HL-60/S4 treated with phorbol 12-myristate 13-acetate at 8.2 ng/mL for 4 days and 3 days (cell line): ENCODE measurements around the gene WDFY3.

Experiments
- in situ Hi-C: fragments of 300-500 bp; cut with MboI; formaldehyde crosslinking; loops from 2 replicates; pipeline ENCODE4 v1.15.0; 2022; ENCODE audit warnings: low sequenced_read_pairs

WDFY3 gene

GRCh38 chr4:84734037-84734436, 232.5 kb downstream of the WDFY3 start:
- in situ Hi-C loops, result loop anchor here (25.0 kb wide), 1 partner anchor 228 kb away; the partner anchor contains the start of gene WDFY3

DNA sequence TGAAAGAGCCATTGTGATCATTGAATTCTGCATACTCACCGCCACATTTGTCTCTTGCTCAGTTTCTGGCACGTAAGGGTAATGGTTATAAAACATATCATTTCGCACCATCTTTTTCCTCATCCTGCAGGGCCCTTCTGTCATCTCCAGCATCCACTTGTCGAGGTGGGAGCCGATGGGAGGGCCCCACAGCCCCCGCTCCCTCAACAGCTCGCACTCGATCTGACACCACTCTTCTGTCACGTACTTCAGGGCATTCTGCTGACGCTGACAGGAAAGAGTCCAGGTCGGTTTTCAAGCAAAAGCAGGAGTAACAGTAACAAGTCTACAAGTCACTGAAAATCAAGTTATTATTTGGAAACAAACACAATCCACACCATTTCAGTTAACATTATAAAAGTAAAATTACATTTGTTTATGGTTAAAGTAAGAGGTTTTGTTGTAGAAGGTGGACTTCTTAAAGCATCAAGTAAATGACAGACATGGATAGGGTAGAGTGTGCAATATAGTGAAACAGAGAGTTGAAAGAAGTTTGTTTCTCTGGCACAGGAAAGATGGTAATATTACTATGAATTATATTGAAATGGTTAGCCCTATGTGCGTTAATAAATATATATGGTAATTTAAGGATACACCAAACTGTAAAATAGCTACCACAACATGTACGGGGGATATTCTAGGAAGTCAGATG, 233.0 kb downstream of the WDFY3 start:
- in situ Hi-C loops, result loop anchor here (25.0 kb wide), 1 partner anchor 229 kb away; the partner anchor contains the start of gene WDFY3

DNA sequence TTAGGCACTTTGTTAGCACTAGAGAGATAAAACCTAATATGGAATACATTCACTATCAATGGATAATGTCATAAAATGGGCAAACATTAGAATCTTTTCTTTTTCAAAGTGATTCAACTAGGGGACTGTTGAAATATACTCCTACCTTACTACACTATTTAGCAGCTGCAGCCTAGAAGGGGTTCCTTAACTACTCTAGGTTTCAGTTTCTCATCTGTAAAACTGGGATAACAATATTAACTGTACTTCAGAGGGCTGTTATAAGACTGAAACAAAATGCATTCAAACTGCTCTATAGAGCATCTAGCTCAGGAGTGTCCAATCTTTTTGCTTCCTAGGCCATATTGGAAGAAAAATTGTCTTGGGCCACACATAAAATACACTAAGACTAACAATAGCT, 236.1 kb downstream of the WDFY3 start:
- in situ Hi-C loops, result loop anchor here (25.0 kb wide), 1 partner anchor 232 kb away; the partner anchor contains the start of gene WDFY3

DNA sequence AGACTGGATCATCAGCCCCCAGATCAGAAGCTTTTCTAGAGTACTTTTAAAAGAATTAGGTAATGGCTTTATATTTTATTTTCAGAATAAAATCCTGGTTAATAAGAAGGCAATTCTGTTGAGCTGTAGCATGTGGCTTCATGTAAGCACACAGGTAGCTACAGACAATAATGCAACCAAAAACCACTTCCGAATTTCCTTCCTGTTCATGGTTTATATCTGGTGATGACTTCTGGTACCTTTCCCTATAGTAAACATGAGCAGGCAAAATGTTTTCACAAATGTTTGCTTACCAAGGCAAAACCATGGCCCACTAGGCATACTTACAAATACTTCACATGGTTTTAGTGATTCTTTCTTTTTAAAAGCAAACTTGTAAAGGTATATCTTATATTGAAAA, 239.0 kb downstream of the WDFY3 start:
- in situ Hi-C loops, result loop anchor here (25.0 kb wide), 1 partner anchor 235 kb away; the partner anchor contains the start of gene WDFY3

- in situ Hi-C loops, result loop anchor here (25.0 kb wide), 1 partner anchor 236 kb away; the partner anchor contains the start of gene WDFY3
Measured at GRCh38 chr4:84726356-84726755, 240.1 kb downstream of the WDFY3 start.

DNA sequence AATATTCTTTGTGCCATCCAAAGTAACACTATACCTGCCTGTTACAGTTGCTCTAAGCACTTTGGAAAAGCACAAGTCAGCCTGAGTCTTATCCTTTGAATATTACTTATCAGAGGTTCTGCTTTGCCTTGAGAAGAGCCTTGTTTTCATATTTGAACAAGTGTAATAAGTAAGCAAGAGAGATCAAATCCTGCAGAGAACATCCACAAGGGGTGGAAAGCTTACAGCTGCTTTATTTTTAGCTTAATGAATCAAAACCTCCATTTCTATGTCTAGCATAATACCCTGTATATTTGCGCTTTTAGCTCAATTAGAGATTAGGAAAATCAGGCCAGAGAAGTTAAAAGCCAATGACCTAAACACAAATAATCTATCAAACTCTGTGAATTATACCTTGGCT, 243.8 kb downstream of the WDFY3 start:
- in situ Hi-C loops, result no loop called here

GRCh38 chr4:84719115-84719514, 247.4 kb downstream of the WDFY3 start:
- in situ Hi-C loops, result no loop called here

- in situ Hi-C loops, result no loop called here
Measured at GRCh38 chr4:84718699-84719098, 247.8 kb downstream of the WDFY3 start.

DNA sequence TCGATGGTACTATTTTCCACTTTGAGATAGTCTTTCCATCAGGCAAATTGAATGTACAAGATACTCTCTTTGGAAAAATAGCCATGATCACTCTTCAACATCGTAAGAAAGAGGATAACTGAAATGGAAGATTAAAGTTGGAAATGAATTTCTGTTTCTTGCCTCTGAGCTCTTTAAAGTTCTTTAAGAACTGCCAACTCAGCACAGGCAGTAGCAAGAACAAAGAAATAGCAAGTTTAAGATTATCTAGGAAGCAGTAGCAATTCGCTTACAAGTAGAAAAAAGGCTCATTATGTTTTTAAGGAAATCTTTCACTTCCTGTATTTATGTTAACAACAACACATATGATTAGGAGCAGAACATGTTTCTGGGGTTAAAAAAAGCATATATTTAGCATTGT, 255.9 kb downstream of the WDFY3 start:
- in situ Hi-C loops, result no loop called here

DNA sequence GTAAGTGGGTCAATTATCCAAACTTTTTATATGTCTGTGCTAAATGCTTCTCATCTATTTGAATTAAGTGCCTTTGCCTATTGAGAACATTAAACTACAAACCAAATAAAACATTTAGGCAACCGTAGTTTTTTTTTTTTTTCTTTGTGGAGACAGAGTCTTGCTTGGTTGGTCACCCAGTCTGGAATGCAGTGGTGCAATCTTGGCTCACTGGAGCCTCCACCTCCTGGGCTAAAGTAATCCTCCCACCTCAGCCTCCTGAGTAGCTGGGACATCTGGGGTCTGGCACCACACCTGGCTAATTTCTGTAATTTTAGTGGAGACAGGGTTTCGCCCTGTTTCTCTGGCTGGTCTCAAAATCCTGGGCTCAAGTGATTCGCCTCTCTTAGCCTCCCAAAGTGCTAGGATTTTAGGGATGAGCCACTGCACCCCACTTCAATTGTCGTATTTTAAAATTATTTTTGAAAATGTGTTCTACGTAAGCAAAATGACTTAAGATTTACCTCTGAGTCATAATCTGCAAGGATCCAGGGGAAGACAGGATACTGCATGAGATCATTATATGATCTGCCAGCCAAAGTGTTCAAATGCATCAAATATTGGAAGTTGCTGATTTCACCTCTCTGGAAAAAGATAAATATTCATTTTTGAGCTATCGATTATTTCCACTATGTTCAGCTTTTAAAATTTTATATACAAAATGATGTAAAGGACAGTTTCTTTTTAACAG, 257.9 kb downstream of the WDFY3 start:
- in situ Hi-C loops, result no loop called here

- in situ Hi-C loops, result no loop called here
Measured at GRCh38 chr4:84706286-84706685, 260.2 kb downstream of the WDFY3 start.

GRCh38 chr4:84699001-84699671, 267.4 kb downstream of the WDFY3 start:
- in situ Hi-C loops, result no loop called here

- in situ Hi-C loops, result no loop called here
Measured at GRCh38 chr4:84697615-84698201, 268.8 kb downstream of the WDFY3 start.

- in situ Hi-C loops, result no loop called here
Measured at GRCh38 chr4:84697159-84697558, 269.3 kb downstream of the WDFY3 start.

DNA sequence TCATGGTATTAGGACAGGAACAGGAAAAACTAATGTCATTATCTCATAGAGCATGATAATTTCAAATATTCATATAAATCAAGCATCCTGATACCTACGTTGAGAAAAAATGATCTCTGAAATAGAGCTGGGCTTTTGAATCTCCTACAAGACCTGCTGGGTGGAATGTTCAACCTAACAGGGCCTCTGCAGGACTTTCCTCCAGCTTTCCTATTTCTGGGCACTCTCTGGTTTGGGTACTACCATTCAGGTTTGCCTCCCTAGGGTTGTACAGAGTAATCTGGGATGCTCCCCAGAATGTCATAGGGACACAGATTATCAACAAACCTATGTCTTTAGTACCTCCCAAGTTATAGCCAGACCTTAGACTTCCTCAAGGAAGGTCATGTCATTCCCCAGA, 274.7 kb downstream of the WDFY3 start:
- in situ Hi-C loops, result no loop called here

DNA sequence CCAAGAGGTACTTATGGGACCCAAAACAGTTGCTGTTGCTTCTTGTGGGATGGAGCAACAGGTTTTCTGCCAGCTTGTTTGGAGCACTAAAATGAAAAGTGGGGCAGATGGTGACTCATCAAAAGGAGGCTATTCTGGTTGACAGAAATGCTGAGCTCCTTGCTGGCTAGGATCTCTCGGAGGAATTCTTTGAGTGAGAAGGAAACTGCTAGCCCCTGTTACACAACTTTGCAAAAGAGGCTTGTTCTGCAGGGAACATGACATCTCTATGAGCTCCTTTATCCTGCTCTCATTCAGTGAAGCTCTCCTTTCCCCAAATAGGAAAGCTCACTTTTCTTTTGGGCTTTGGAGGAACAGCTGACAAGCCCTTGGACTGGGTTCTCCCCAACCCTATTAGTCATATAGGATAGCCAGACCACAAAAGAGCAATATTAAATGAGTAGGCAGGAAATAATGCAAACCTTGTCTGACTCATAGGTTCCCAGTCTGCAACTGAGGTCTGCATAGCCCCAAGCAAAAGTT, 275.3 kb downstream of the WDFY3 start:
- in situ Hi-C loops, result no loop called here

DNA sequence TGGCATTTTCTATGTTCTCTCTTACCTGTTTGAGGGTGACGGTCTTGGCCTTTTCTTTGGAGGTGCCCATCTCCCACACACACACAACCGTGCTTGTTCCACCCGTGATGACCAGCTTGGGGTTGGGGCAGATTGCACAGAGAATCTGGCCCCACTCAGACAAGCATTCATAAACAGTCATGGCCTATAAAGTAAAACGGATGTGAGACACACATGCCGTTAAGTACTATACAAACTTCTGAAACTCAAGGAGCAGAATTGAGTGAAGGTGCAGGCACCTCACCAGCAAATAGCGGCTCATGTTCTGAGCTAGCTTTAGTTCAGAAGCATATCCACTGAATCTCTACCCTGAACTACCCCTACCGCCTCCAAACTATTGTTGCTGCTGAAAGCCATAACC, 276.0 kb downstream of the WDFY3 start:
- in situ Hi-C loops, result no loop called here

DNA sequence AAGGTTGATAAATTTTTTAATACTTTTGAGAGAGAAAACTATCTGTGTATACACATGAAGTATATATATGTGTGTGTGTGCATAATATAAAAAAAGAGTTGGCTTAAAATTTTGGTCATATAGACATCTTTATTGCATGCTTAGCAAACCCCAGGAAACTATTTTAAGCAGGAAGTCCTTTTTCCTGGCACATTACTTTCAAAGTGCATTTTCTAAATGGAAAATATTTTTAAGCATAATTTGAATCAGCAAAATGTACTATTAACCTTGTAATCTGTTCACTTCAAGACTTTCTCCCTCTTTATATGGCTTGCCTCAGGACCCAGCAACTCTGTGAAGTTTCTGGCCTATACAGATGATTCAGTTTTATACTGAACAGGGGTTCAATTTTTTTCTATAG, 277.3 kb downstream of the WDFY3 start:
- in situ Hi-C loops, result no loop called here

- in situ Hi-C loops, result no loop called here
Measured at GRCh38 chr4:84688605-84689004, 277.9 kb downstream of the WDFY3 start.

DNA sequence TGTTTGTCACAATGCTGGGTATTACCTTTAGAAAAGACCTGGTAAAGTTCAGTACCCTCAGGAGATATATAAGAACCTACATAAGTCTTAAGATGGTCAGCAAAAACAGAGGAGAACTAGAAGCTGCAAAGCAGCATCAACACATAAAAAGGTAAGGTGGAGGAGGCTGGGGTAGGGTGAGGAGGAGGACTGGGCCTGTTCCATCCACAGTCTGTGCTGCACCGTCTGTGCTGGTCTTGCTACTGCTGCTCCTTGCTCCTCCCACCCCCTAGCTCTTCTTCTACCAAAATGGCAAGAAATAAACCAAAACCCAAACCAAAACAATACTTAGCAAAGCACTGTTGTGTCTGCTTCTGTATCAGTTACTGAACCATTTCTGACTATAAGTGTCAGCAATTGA, 281.4 kb downstream of the WDFY3 start:
- in situ Hi-C loops, result no loop called here

- in situ Hi-C loops, result no loop called here
Measured at GRCh38 chr4:84684361-84684760, 282.1 kb downstream of the WDFY3 start.
